HepG2 (cell line): Measurements from ENCODE around the gene PARK7. TPM values are rescaled to one million over a fixed set of nuclear protein-coding genes. Genes with fewer than 3 reads are reported as not detected.

ENCODE experiments used
- BCL6 ChIP-seq: IDR thresholded peaks from 2 replicates; pipeline ENCODE4 v1.6.1; 2016; ENCODE audit warnings: missing genetic modification reagents, missing compliant biosample characterization
- CHD4 ChIP-seq: fragments of 200-600 bp; sonication (generic); IDR thresholded peaks from 2 replicates; pipeline ENCODE4 v1.7.0; 2017; ENCODE audit warnings: mild to moderate bottlenecking, low read length, borderline replicate concordance
- FOSL2 ChIP-seq: sonication (generic); formaldehyde crosslinking; IDR thresholded peaks from 2 replicates; pipeline ENCODE4 v1.4.0; 2020; ENCODE audit warnings: missing genetic modification reagents
- GABPA ChIP-seq, 2 experiments: IDR thresholded peaks; 2 replicates each; pipeline ENCODE4 v1.6.1; 2011 to 2016; ENCODE audit warnings: low read depth in 2 of 2, low read length in 1 of 2, missing biosample characterization in 1 of 2, missing genetic modification characterization in 1 of 2
- GATAD1 ChIP-seq: IDR thresholded peaks from 2 replicates; pipeline ENCODE4 v1.6.1; 2016; ENCODE audit warnings: missing genetic modification reagents, missing compliant biosample characterization
- GFI1 ChIP-seq: sonication (generic); formaldehyde crosslinking; IDR thresholded peaks from 2 replicates; pipeline ENCODE4 v1.5.0; 2020; ENCODE audit warnings: missing genetic modification reagents, mild to moderate bottlenecking, borderline replicate concordance
- HDAC1 ChIP-seq: sonication (generic); formaldehyde crosslinking; IDR thresholded peaks from 2 replicates; pipeline ENCODE4 v1.5.1; 2020; ENCODE audit warnings: mild to moderate bottlenecking, missing genetic modification reagents
- MEIS1 ChIP-seq: sonication (generic); formaldehyde crosslinking; IDR thresholded peaks from 2 replicates; pipeline ENCODE4 v1.9.0; 2021; ENCODE audit warnings: mild to moderate bottlenecking, missing genetic modification reagents, moderate library complexity, borderline replicate concordance
- MEIS2 ChIP-seq: sonication (generic); formaldehyde crosslinking; IDR thresholded peaks from 2 replicates; pipeline ENCODE4 v1.9.0; 2021; ENCODE audit warnings: mild to moderate bottlenecking, missing genetic modification reagents
- MLX ChIP-seq: IDR thresholded peaks from 2 replicates; pipeline ENCODE4 v1.6.1; 2016
- MYNN ChIP-seq: sonication (generic); formaldehyde crosslinking; IDR thresholded peaks from 2 replicates; pipeline ENCODE4 v1.4.0; 2020; ENCODE audit warnings: mild to moderate bottlenecking, low read depth, missing genetic modification reagents
- NAIF1 ChIP-seq: sonication (generic); formaldehyde crosslinking; IDR thresholded peaks from 2 replicates; pipeline ENCODE4 v1.5.0; 2020; ENCODE audit warnings: mild to moderate bottlenecking, missing genetic modification reagents, borderline replicate concordance
- PAF1 ChIP-seq: IDR thresholded peaks from 2 replicates; pipeline ENCODE4 v1.6.1; 2016; ENCODE audit warnings: missing genetic modification reagents, missing compliant biosample characterization
- SETDB1 ChIP-seq: sonication (generic); formaldehyde crosslinking; IDR thresholded peaks from 2 replicates; pipeline ENCODE4 v1.5.1; 2020; ENCODE audit warnings: missing genetic modification reagents, mild to moderate bottlenecking, borderline replicate concordance
- STAG1 ChIP-seq: sonication (generic); formaldehyde crosslinking; IDR thresholded peaks from 2 replicates; pipeline ENCODE4 v1.4.0; 2020; ENCODE audit warnings: missing genetic modification reagents
- TBX2 ChIP-seq: sonication (generic); formaldehyde crosslinking; IDR thresholded peaks from 2 replicates; pipeline ENCODE4 v1.5.0; 2020; ENCODE audit warnings: missing genetic modification reagents, mild to moderate bottlenecking, borderline replicate concordance
- TFE3 ChIP-seq: IDR thresholded peaks from 2 replicates; pipeline ENCODE4 v1.6.1; 2016
- THAP11 ChIP-seq: IDR thresholded peaks from 2 replicates; pipeline ENCODE4 v1.6.1; 2016; ENCODE audit warnings: missing biosample characterization, missing genetic modification reagents
- ZFP41 ChIP-seq: sonication (generic); formaldehyde crosslinking; IDR thresholded peaks from 2 replicates; pipeline ENCODE4 v1.4.0; 2020; ENCODE audit warnings: mild to moderate bottlenecking, missing genetic modification reagents, borderline replicate concordance
- ZNF33A ChIP-seq: sonication (generic); formaldehyde crosslinking; IDR thresholded peaks from 2 replicates; pipeline ENCODE4 v1.5.1; 2020; ENCODE audit warnings: missing genetic modification reagents, mild to moderate bottlenecking, moderate library complexity, borderline replicate concordance
- ZNF431 ChIP-seq: sonication (generic); formaldehyde crosslinking; IDR thresholded peaks from 2 replicates; pipeline ENCODE4 v1.9.0; 2022; ENCODE audit warnings: missing genetic modification reagents, low read depth, mild to moderate bottlenecking, borderline replicate concordance
- ZNF503 ChIP-seq: sonication (generic); formaldehyde crosslinking; IDR thresholded peaks from 2 replicates; pipeline ENCODE4 v1.4.0; 2020; ENCODE audit warnings: missing genetic modification reagents
- ZNF607 ChIP-seq: sonication (generic); formaldehyde crosslinking; IDR thresholded peaks from 2 replicates; pipeline ENCODE4 v1.5.1; 2020; ENCODE audit warnings: missing genetic modification reagents, mild to moderate bottlenecking, borderline replicate concordance
- ZNF720 ChIP-seq: sonication (generic); formaldehyde crosslinking; IDR thresholded peaks from 2 replicates; pipeline ENCODE4 v1.4.0; 2020; ENCODE audit warnings: missing genetic modification reagents
- ZSCAN29 ChIP-seq: sonication (generic); formaldehyde crosslinking; conservative IDR thresholded peaks from 2 replicates; pipeline ENCODE4 v1.4.0; 2020; ENCODE audit warnings: mild to moderate bottlenecking, missing genetic modification reagents
- polyA plus RNA-seq, 8 experiments: library from polyadenylated mRNA; depleted of rRNA in 3 of 8; stranded (reverse) in 7 of 8; unstranded in 1 of 8; fragments of >200 nt; fragmentation: Illumina TruSeq in 4 of 8; extraction: Trizol in 4 of 8; gene quantifications; 2 replicates each; pipeline versions ENCODE4 v1.2.1 to v1.2.3, GENCODE V29; 2011 to 2016; ENCODE audit warnings: low read depth in 4 of 8, missing spikeins in 1 of 8, mixed read lengths in 1 of 8; ENCODE audit not compliant: insufficient read depth in 1 of 8
- total RNA-seq, 5 experiments: library from RNA; depleted of rRNA; stranded (reverse); fragments of >200 nt; fragmentation: Illumina TruSeq; extraction: Trizol; gene quantifications; 2 replicates each; pipeline ENCODE4 v1.2.3, GENCODE V29; 2016; ENCODE audit warnings: low read depth in 1 of 5
- TF ChIP-seq, protein P1 (sequence below): sonication (generic); formaldehyde crosslinking; IDR thresholded peaks from 2 replicates; pipeline ENCODE4 v1.5.0; 2020; ENCODE audit warnings: missing genetic modification reagents

The PARK7 gene
- total and polyA plus RNA-seq, 2 of the 13 experiments (the other 11 are each of a cell fraction or from before 2014, with no cell fraction given), result 212 to 296 TPM

- TF ChIP-seq MYNN, result no peak
- TF ChIP-seq FOSL2 (CRISPR knock-in tag), result 0 out of 2 replicates have a peak, but pooled peaks have one; percentile 30
- TF ChIP-seq GFI1, result no peak
- no peak for TF ChIP-seq ZFP41 (CRISPR knock-in tag)
- TF ChIP-seq ZNF720 (CRISPR knock-in tag), result no peak
- TF ChIP-seq BCL6, result no peak
- TF ChIP-seq TBX2 (CRISPR knock-in tag), result peak; percentile 74; the same call in 1 of the 2 replicates
- TF ChIP-seq GATAD1, result no peak
- no peak for TF ChIP-seq STAG1 (CRISPR knock-in tag)
- no peak for TF ChIP-seq MLX (CRISPR knock-in tag)
- TF ChIP-seq MEIS1, result no peak
- TF ChIP-seq ZNF503 (CRISPR knock-in tag), result no peak
- TF ChIP-seq, protein P1, sequence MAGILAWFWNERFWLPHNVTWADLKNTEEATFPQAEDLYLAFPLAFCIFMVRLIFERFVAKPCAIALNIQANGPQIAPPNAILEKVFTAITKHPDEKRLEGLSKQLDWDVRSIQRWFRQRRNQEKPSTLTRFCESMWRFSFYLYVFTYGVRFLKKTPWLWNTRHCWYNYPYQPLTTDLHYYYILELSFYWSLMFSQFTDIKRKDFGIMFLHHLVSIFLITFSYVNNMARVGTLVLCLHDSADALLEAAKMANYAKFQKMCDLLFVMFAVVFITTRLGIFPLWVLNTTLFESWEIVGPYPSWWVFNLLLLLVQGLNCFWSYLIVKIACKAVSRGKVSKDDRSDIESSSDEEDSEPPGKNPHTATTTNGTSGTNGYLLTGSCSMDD, result no peak
- no peak for TF ChIP-seq GABPA (IDR thresholded peaks at IDR 0.05; ENCODE audit: low read depth, low read length)
- no peak for TF ChIP-seq GABPA (CRISPR knock-in tag; IDR thresholded peaks at IDR 0.05; ENCODE audit: low read depth)
- no peak for TF ChIP-seq SETDB1 (CRISPR knock-in tag)
- TF ChIP-seq ZSCAN29, result 0 out of 2 replicates have a peak, but pooled peaks have one; percentile 33
- TF ChIP-seq ZNF431 (CRISPR knock-in tag), result no peak
- TF ChIP-seq MEIS2, result no peak
- no peak for TF ChIP-seq ZNF607 (CRISPR knock-in tag)
- TF ChIP-seq HDAC1 (CRISPR knock-in tag), result peak; percentile 45; the same call in 1 of the 2 replicates
- 0 out of 2 replicates have a peak, but pooled peaks have one; percentile 6 for TF ChIP-seq PAF1 (CRISPR knock-in tag)
- TF ChIP-seq ZNF33A (CRISPR knock-in tag), result 0 out of 2 replicates have a peak, but pooled peaks have one; percentile 42
- TF ChIP-seq NAIF1 (CRISPR knock-in tag), result no peak
- peak; percentile 5; the same call in 1 of the 2 replicates for TF ChIP-seq THAP11 (CRISPR knock-in tag)
- peak; percentile 61; the same call in 1 of the 2 replicates for TF ChIP-seq CHD4
- TF ChIP-seq TFE3, result 0 out of 2 replicates have a peak, but pooled peaks have one; percentile 3
Observed at GRCh38 chr1:8027748-8028570, 66.4 kb downstream of the PARK7 start (continued).
